Transverse colon (tissue), 3 donors: Measurements from ENCODE around the gene CMAS.
"Not testable (repeated sequence)": the region's sequence is repeated elsewhere in the genome, so short reads cannot be mapped to it uniquely, and the experiment has no call there.

Experiments
- CTCF ChIP-seq, 5 experiments: fragments of 200-600 bp in 3 of 5; fragments of 450-650 bp in 2 of 5; sonication (generic) in 3 of 5; IDR thresholded peaks; 1 replicate in 2 of 5; 2 replicates in 3 of 5; pipeline ENCODE4 v1.5.1; 2016 to 2017; ENCODE audit warnings: antibody characterized with exemption in 5 of 5, inconsistent platforms in 3 of 5, mild to moderate bottlenecking in 2 of 5, moderate library complexity in 1 of 5
- POLR2A ChIP-seq: fragments of 450-650 bp; IDR thresholded peaks from one replicate; pipeline ENCODE4 v1.6.1; 2016; ENCODE audit warnings: antibody characterized with exemption, mild to moderate bottlenecking, moderate library complexity

- TF ChIP-seq CTCF (IDR thresholded peaks at IDR 0.05); POLR2A: not testable (repeated sequence)
Measured at GRCh38 chr12:22007794-22008193, 38.2 kb upstream of the CMAS start.
